HG03439 (cell line): Measurements from ENCODE around the gene LAMB1.

Experiments used
- ATAC-seq: cut with Tn5 transposase; IDR thresholded peaks from one replicate; pipeline ENCODE4 v1.9.1; 2021; ENCODE audit warnings: mild to moderate bottlenecking, moderate library complexity; ENCODE audit not compliant: unreplicated experiment

Gene LAMB1

DNA sequence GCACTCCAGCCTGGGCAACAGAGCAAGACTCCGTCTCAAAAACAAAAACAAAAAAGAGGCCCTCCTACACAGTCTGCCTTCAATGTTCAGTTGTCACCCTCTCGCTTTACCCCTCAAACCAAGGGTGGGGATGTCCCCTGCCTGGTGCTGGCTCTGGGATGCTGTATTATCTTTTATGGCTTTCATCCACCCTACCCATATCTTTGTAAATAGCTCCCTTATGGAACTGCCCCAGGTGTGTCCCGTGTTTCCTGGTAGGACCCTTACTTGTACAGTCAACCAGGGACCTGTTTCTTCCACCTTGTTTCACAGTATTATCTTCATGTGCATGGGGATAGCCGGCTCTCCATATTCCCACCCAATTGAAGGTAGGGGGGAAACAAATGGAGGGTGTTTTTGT, 15.7 kb upstream of the LAMB1 start:
- no peak for ATAC-seq

DNA sequence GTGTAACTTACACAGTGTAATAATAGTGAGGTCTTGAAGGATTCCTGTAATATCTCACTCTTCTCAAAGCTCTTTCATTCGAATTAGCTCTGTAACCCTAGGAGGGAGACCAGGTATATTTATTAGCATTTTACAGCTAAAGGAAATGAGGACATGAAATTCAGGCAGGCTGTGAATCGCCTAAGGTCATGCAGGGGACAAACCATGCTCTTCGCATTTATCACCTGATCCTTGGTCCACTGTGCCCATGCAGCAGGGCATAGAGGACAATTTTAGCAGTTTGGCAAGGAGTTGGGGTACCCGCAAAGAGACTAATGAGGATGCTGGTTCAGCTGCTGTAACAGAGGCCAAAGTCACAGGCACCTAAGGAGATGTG, 14.8 kb upstream of the LAMB1 start:
- ATAC-seq, result no peak

DNA sequence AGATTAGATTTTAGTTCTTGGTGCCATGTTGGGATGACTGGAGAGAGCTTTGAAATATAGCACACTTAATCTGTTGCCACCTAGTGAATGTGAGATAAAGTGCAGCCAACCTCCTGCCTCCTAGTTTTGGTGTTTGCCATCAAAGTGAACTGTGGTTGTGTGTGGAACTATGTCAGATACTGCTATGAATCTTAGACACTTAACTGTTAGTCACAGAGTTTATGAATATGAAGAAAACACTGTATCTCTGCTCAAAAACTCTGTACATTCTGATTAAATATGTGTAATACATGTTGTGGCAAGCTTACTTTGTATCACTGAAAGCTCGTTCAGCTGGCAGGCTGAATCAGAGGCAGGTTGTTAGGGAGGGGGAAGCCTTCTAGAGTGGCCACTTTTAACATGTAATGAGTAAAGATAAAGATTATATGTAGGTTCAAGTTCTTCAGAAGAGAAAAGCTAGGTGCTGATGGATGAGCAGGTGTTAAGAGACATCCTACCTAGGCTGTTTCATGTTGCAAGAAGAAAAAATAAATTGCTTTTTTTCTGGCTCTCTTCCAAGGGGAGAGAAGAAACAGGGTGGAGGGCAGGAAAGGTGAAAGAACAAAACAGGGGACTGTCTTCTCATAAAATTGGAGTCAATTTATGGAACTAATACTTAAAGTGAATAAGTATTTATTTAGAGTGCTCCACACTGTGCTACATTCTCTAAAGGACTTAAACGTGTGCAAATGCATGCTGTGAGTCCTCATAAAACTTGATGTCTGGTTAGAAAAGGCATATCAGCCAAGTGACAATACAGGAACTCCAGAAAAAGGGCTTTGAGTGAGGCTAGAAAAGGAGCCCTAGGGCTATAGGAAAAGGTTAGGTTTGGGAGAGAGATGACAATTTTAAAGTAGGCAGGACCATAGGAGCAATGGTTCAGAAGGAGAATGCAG, 14.1 kb upstream of the LAMB1 start:
- ATAC-seq, result no peak

DNA sequence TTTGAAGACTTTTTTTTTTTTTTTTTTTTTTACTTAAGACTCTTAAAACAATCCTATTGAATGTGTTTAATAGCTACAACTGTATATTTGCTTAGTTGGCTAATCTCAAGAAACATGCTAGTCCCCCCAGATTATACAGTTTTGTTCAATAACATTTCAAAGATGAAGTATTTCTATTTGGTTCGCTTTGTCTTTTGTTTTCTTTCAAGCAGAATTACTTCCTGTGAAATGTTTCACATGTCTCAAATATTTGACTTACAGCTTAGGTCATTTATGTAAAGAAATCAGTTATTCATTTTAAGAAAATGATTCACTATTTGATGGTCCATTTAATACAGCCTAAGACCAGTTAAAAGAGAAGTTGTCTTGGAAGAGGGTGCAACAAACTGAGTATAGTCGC, 12.8 kb upstream of the LAMB1 start:
- ATAC-seq, result no peak

GRCh38 chr7:108014747-108015682, 12.1 kb upstream of the LAMB1 start:
- no peak for ATAC-seq

DNA sequence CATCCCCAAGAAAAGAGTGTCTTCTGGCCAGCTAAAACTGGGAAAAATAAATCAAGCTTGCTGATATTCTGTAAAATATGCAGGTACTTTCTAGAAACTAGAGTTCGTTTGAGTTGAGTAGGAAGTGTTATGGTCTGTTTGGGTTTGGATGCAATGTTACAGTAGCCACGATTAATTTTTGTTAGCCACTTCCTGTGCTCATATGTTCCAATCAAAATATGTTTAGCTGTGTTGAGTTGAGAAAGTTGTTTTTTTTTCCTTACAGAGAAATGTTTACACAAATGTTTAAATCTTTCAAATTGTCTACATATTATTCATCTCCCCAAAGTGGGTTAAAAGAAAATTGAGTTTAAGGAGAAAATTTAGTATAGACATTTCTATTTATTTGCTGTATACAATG, 11.3 kb upstream of the LAMB1 start:
- ATAC-seq, result no peak

GRCh38 chr7:108012499-108013430, 9.8 kb upstream of the LAMB1 start:
- no peak for ATAC-seq

GRCh38 chr7:108010377-108010776, 7.4 kb upstream of the LAMB1 start:
- no peak for ATAC-seq

DNA sequence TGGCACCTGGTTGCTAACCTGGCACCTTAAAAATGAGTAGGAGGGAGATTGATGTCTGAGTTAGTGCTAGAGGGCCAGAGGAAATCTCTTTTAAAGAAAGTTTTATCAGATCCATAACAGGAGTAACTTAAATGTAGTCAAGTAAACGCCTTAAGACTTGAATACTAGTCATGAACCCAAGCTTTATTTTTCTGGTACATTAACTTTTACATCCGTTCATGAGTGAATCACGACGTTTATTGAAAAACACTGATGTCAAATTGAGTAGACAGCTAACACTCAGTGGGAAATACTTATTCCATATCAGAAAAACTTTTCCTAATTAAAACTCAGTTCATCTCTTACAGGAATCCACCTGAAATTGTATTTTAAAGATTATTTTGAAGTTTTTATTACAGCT, 6.9 kb upstream of the LAMB1 start:
- no peak for ATAC-seq

GRCh38 chr7:108008827-108009226, 5.9 kb upstream of the LAMB1 start:
- ATAC-seq, result no peak

DNA sequence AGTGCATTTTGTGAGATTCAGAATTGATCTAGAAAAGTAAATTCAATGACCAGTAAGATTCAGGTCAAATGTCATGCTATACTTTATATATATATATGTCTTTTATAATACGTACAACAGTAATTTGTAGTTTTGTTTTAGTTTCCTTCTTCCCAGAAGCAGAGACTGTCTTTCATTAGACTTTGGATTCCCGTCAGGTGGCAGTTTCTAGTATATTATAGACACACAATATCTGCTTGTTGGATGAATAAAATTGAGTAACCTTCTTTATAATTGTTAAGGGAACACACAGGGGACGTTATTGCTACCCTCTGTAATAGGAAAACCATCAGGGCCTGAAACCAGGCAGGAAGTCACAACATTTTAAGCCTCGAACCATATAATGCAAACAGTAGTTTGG, 5.3 kb upstream of the LAMB1 start:
- ATAC-seq, result no peak

- no peak for ATAC-seq
Observed at GRCh38 chr7:108007762-108008161, 4.8 kb upstream of the LAMB1 start.

DNA sequence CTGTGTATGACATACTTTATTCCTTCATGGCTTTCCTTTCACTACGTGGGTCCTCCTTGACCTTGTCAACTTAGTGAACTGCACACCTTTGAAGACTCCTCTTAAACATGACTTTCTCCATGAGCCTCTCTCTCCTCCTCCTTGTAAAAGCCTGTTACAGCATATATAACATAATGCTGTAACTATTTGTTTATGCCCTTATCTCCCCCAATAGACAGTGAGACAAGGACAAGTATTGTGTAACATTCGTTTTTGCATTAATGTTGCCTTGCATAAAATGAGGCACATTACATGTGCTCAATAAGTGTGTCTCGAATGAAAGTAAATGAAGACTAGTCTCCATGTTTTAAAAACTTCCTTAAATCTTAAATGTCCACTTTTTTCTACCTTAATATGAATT, 4.3 kb upstream of the LAMB1 start:
- no peak for ATAC-seq

GRCh38 chr7:108004220-108005142, 1.5 kb upstream of the LAMB1 start:
- ATAC-seq, result no peak

- ATAC-seq, result no peak
Observed at GRCh38 chr7:108003599-108003935, 606 bp upstream of the LAMB1 start.

- ATAC-seq, result no peak
Observed at GRCh38 chr7:108001764-108002725, 916 bp downstream of the LAMB1 start.

- no peak for ATAC-seq
Observed at GRCh38 chr7:108000875-108001763, 1.8 kb downstream of the LAMB1 start.
